ENCODE measurements around the gene MEGF11.

The MEGF11 gene

GRCh38 chr15:66051833-66052232, 201.7 kb downstream of the MEGF11 start:
- H3K27me3 ChIP-seq (ENCODE audit: insufficient read depth, low read length, poor library complexity, severe bottlenecking): no peaks in the 10 kb centered on the region
- H4K20me1 ChIP-seq (ENCODE audit: insufficient read depth, low read length, poor library complexity, severe bottlenecking): no peaks in the 10 kb centered on the region
- H3F3A ChIP-seq (ENCODE audit: low read depth): no peaks in the 10 kb centered on the region
- no peak overlapping the region for H3K9ac ChIP-seq (ENCODE audit: low read depth, low read length, poor library complexity, severe bottlenecking)
- H3K79me2 ChIP-seq (ENCODE audit: insufficient read depth, low read length): no peaks in the 10 kb centered on the region
- H3K9me3 ChIP-seq (ENCODE audit: insufficient read depth, low read depth, low read length): no peaks in the 10 kb centered on the region
- H3K4me1 ChIP-seq (ENCODE audit: insufficient read depth, low read length, poor library complexity, severe bottlenecking): no peaks in the 10 kb centered on the region
- no peak for TF ChIP-seq EZH2phosphoT487 (IDR thresholded peaks at IDR 0.05; ENCODE audit: borderline replicate concordance)
- TF ChIP-seq CTCF (conservative IDR thresholded peaks at IDR 0.05; ENCODE audit: low read length): no peak
- no peak overlapping the region for H3K4me3 ChIP-seq (ENCODE audit: low read length, poor library complexity, severe bottlenecking)
- no peak overlapping the region for H3K4me2 ChIP-seq (ENCODE audit: low read depth, low read length, poor library complexity, severe bottlenecking)
- no peak overlapping the region for H2AFZ ChIP-seq (ENCODE audit: low read length)
- no peaks in the 10 kb centered on the region for H3K9me2 ChIP-seq (replicated peaks; ENCODE audit: low read depth, low read length)
- no peaks in the 10 kb centered on the region for H3K36me3 ChIP-seq (ENCODE audit: insufficient read depth, low read length)

- H3K79me2 ChIP-seq (ENCODE audit: insufficient read depth, low read length): no peaks in the 10 kb centered on the region
- TF ChIP-seq CTCF (conservative IDR thresholded peaks at IDR 0.05; ENCODE audit: low read length) (no peak), EZH2phosphoT487 (IDR thresholded peaks at IDR 0.05; ENCODE audit: borderline replicate concordance) (no peak)
- no peaks in the 10 kb centered on the region for H3K36me3 ChIP-seq (ENCODE audit: insufficient read depth, low read length)
These were observed 203.3 kb downstream of the MEGF11 start for GRCh38 chr15:66050264-66050663.

GRCh38 chr15:66049353-66049752, 204.2 kb downstream of the MEGF11 start:
- H3K9me2 ChIP-seq (replicated peaks; ENCODE audit: low read depth, low read length): no peaks in the 10 kb centered on the region
- H2AFZ ChIP-seq (ENCODE audit: low read length): no peak overlapping the region
- TF ChIP-seq CTCF (conservative IDR thresholded peaks at IDR 0.05; ENCODE audit: low read length): no peak
- no peak for TF ChIP-seq EZH2phosphoT487 (IDR thresholded peaks at IDR 0.05; ENCODE audit: borderline replicate concordance)
- H3K36me3 ChIP-seq (ENCODE audit: insufficient read depth, low read length): no peaks in the 10 kb centered on the region
- H3K4me2 ChIP-seq (ENCODE audit: low read depth, low read length, poor library complexity, severe bottlenecking): no peak overlapping the region
- no peaks in the 10 kb centered on the region for H3K27me3 ChIP-seq (ENCODE audit: insufficient read depth, low read length, poor library complexity, severe bottlenecking)
- H3K4me1 ChIP-seq (ENCODE audit: insufficient read depth, low read length, poor library complexity, severe bottlenecking): no peaks in the 10 kb centered on the region
- no peaks in the 10 kb centered on the region for H3K79me2 ChIP-seq (ENCODE audit: insufficient read depth, low read length)
- no peak overlapping the region for H3K9ac ChIP-seq (ENCODE audit: low read depth, low read length, poor library complexity, severe bottlenecking)
- no peaks in the 10 kb centered on the region for H4K20me1 ChIP-seq (ENCODE audit: insufficient read depth, low read length, poor library complexity, severe bottlenecking)
- H3K4me3 ChIP-seq (ENCODE audit: low read length, poor library complexity, severe bottlenecking): no peak overlapping the region
- H3F3A ChIP-seq (ENCODE audit: low read depth): no peaks in the 10 kb centered on the region
- no peaks in the 10 kb centered on the region for H3K9me3 ChIP-seq (ENCODE audit: insufficient read depth, low read depth, low read length)

More at GRCh38 chr15:66050264-66050663, 203.3 kb downstream of the MEGF11 start:
- H3K9me2 ChIP-seq (replicated peaks; ENCODE audit: low read depth, low read length): no peaks in the 10 kb centered on the region
- no peak overlapping the region for H3K4me2 ChIP-seq (ENCODE audit: low read depth, low read length, poor library complexity, severe bottlenecking)
- no peaks in the 10 kb centered on the region for H3F3A ChIP-seq (ENCODE audit: low read depth)
- H3K4me3 ChIP-seq (ENCODE audit: low read length, poor library complexity, severe bottlenecking): no peak overlapping the region
- H2AFZ ChIP-seq (ENCODE audit: low read length): no peak overlapping the region
- H3K9ac ChIP-seq (ENCODE audit: low read depth, low read length, poor library complexity, severe bottlenecking): no peak overlapping the region
- H4K20me1 ChIP-seq (ENCODE audit: insufficient read depth, low read length, poor library complexity, severe bottlenecking): no peaks in the 10 kb centered on the region
- H3K9me3 ChIP-seq (ENCODE audit: insufficient read depth, low read depth, low read length): no peaks in the 10 kb centered on the region
- no peaks in the 10 kb centered on the region for H3K4me1 ChIP-seq (ENCODE audit: insufficient read depth, low read length, poor library complexity, severe bottlenecking)
- no peaks in the 10 kb centered on the region for H3K27me3 ChIP-seq (ENCODE audit: insufficient read depth, low read length, poor library complexity, severe bottlenecking)
